ENCODE results near the gene CWC27. TPM values are rescaled to one million over a fixed set of nuclear protein-coding genes. Genes with fewer than 3 reads are reported as not detected.

The CWC27 gene
- polyA plus RNA-seq, 1 experiment, result 7.5 TPM

DNA sequence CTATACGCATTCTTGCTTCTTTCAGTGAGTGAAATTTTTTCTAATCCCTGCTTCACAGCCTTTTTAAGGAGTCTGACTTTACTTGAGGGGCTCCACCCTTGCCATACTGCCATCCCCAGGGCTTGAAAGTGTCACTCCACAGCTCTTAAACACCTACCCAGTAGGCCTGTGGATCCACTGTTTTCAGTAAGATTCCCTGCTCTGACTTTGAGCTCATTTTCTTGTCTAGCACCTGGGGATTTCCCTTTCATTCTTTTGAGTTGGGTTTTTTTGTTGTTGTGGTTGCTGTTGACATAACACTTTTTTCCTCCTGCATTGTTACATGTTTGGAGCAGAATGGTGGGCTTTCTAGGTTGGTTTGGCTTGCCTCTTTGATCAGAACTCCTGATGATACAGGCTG lies 23.8 kb upstream of the CWC27 start:
- no peak for DNase-seq (ENCODE audit: low read depth)
- no peak overlapping the region for H3K4me3 ChIP-seq (ENCODE audit: low read depth, low read length)
- CTCF ChIA-PET, result no interaction called here

GRCh38 chr5:64746446-64746845 lies 22.3 kb upstream of the CWC27 start:
- ChIA-PET POLR2A (no interaction called here), CTCF (interaction anchor here (0.6 to 0.9 kb wide), 2 partner anchors 11 to 722 kb away, joined by 3 read pairs; no protein-coding TSS in a partner anchor)
- no peak for DNase-seq (ENCODE audit: low read depth)
- H3K36me3 ChIP-seq (ENCODE audit: control insufficient read depth, insufficient read depth, low read length), result no peaks in the 10 kb centered on the region
- H3K27me3 ChIP-seq (ENCODE audit: control insufficient read depth, insufficient read depth, low read length), result no peaks in the 10 kb centered on the region
- TF ChIP-seq CTCF (IDR thresholded peaks at IDR 0.05; ENCODE audit: insufficient read depth, low read depth, low read length), result no peak
- H3K4me3 ChIP-seq (ENCODE audit: low read depth, low read length), result no peak overlapping the region

More for the DNA sequence above, 23.8 kb upstream of the CWC27 start:
- POLR2A ChIA-PET, result interaction anchor here (0.7 kb wide), 1 partner anchor 14 kb away, joined by 3 read pairs; no protein-coding TSS in a partner anchor
- H3K27me3 ChIP-seq (ENCODE audit: control insufficient read depth, insufficient read depth, low read length), result no peaks in the 10 kb centered on the region
- no peak for TF ChIP-seq CTCF (IDR thresholded peaks at IDR 0.05; ENCODE audit: insufficient read depth, low read depth, low read length)
- peaks cover 1% of the 10 kb centered on the region for H3K36me3 ChIP-seq (ENCODE audit: control insufficient read depth, insufficient read depth, low read length)

DNA sequence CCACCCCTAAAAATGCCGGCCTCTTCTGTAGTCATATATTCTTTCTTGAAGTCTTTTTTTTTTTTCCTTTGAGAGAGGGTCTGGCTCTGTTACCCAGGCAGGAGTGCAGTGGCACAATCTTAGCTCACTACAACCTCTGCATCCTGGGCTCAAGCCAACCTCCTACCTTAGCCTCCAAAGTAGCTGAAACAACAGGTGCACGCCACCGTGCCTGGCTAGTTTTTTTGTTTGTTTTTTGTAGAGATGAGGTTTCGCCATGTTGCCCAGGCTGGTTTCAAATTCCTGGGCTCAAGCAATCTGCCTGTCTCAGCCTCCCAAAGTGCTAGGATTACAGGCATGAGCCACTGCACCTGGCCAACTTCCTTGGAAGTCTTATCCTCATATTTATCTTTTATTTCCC lies 19.3 kb upstream of the CWC27 start:
- H3K27me3 ChIP-seq (ENCODE audit: control insufficient read depth, insufficient read depth, low read length), result no peaks in the 10 kb centered on the region
- ChIA-PET CTCF (interaction anchor here (0.7 to 1.2 kb wide), 2 partner anchors 35 to 468 kb away, joined by 3 read pairs; no protein-coding TSS in a partner anchor), POLR2A (no interaction called here)
- no peak overlapping the region for H3K4me3 ChIP-seq (ENCODE audit: low read depth, low read length)
- no peaks in the 10 kb centered on the region; the same call in 1 of the 2 replicates for H3K36me3 ChIP-seq (ENCODE audit: control insufficient read depth, insufficient read depth, low read length)
- TF ChIP-seq CTCF (IDR thresholded peaks at IDR 0.05; ENCODE audit: insufficient read depth, low read depth, low read length), result no peak
- DNase-seq (ENCODE audit: low read depth), result no peak

DNA sequence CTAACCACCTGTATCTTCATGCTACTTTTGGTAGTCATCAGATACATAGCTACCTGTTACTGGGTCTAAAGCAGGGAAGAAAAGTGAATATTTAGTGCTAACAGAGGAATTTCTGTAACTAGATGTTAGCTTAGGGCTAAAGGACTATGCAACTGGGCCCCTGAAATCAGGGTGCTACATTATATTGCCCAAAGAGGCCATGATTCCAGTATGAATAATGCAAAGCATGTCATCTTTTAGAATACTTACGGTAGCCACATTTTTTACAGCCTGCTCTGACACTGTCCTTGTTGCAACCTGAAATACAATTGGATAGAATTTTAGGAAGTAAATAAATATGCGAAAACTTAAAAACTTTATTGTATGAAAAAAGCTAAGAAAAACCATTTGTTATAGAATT lies 14.7 kb upstream of the CWC27 start:
- DNase-seq (ENCODE audit: low read depth), result no peak
- ChIA-PET CTCF (no interaction called here), POLR2A (no interaction called here)
- Histone ChIP-seq H3K4me3 (ENCODE audit: low read depth, low read length) (no peak overlapping the region), H3K27me3 (ENCODE audit: control insufficient read depth, insufficient read depth, low read length) (no peaks in the 10 kb centered on the region), H3K36me3 (ENCODE audit: control insufficient read depth, insufficient read depth, low read length) (no peaks in the 10 kb centered on the region; the same call in 1 of the 2 replicates)
- TF ChIP-seq CTCF (IDR thresholded peaks at IDR 0.05; ENCODE audit: insufficient read depth, low read depth, low read length), result no peak

- CTCF ChIA-PET, result interaction anchor here (1.0 to 1.2 kb wide), 2 partner anchors 9 to 28 kb away, joined by 3 read pairs; no protein-coding TSS in a partner anchor
- H3K36me3 ChIP-seq (ENCODE audit: control insufficient read depth, insufficient read depth, low read length), result no peaks in the 10 kb centered on the region
Observed at GRCh38 chr5:64758901-64759300, 9.8 kb upstream of the CWC27 start.

More at GRCh38 chr5:64758901-64759300, 9.8 kb upstream of the CWC27 start:
- POLR2A ChIA-PET, result interaction anchor here (0.5 kb wide), 1 partner anchor 14 kb away, joined by 3 read pairs; no protein-coding TSS in a partner anchor
- DNase-seq (ENCODE audit: low read depth), result no peak
- Histone ChIP-seq H3K4me3 (ENCODE audit: low read depth, low read length) (no peak overlapping the region), H3K27me3 (ENCODE audit: control insufficient read depth, insufficient read depth, low read length) (no peaks in the 10 kb centered on the region)
- no peak for TF ChIP-seq CTCF (IDR thresholded peaks at IDR 0.05; ENCODE audit: insufficient read depth, low read depth, low read length)

All from BJ (cell line).